ENCODE results near the gene FAM117A. TPM values are rescaled to one million over a fixed set of nuclear protein-coding genes. Genes with fewer than 3 reads are reported as not detected.

The FAM117A gene
- total and polyA plus RNA-seq, 10 of the 15 experiments (the other 5 are each of a cell fraction or from before 2014, with no cell fraction given): 2.1 to 29.6 (median 20.0) TPM

GRCh38 chr17:49707608-49708514 lies 56.1 kb downstream of the FAM117A start, which contains the start of gene SLC35B1 (continued):
- TF ChIP-seq PBX3 (IDR thresholded peaks at IDR 0.05; ENCODE audit: insufficient replicate concordance, low read depth, low read length): peak; percentile 92
- TF ChIP-seq MTA2 (IDR thresholded peaks at IDR 0.05; ENCODE audit: low read depth): peak; percentile 53; the same call in 1 of the 2 replicates
- peak; percentile 93 for TF ChIP-seq E4F1 (IDR thresholded peaks at IDR 0.05; ENCODE audit: borderline replicate concordance, partially characterized antibody)
- peak; percentile 66; the same call in 1 of the 2 replicates for TF ChIP-seq CBX5 (IDR thresholded peaks at IDR 0.05; ENCODE audit: low read depth)
- no peak for TF ChIP-seq FOS (IDR thresholded peaks at IDR 0.05; ENCODE audit: borderline replicate concordance, extremely low read depth, insufficient read length)
- TF ChIP-seq NR2F1 (conservative IDR thresholded peaks at IDR 0.05): 0 out of 2 replicates have a peak, but pooled peaks have one; percentile 39
- peak; percentile 99 for TF ChIP-seq CREB1 (IDR thresholded peaks at IDR 0.05; ENCODE audit: low read depth)
- no peak for TF ChIP-seq STAT3 (IDR thresholded peaks at IDR 0.05; ENCODE audit: low read depth, low read length)
- TF ChIP-seq CEBPB (IDR thresholded peaks at IDR 0.05; ENCODE audit: borderline replicate concordance in 1 of 2, low read depth in 2 of 2, low read length in 2 of 2): no peak
- no peak for TF ChIP-seq NR2C2 (IDR thresholded peaks at IDR 0.05; ENCODE audit: borderline replicate concordance, control insufficient read depth, insufficient read length, low read depth)
- no peak for TF ChIP-seq RCOR1 (conservative IDR thresholded peaks at IDR 0.05; ENCODE audit: low read depth, low read length)
- TF ChIP-seq ZZZ3 (IDR thresholded peaks at IDR 0.05; ENCODE audit: control insufficient read depth, insufficient read length, low read depth): no peak
- TF ChIP-seq SMC3 (IDR thresholded peaks at IDR 0.05; ENCODE audit: borderline replicate concordance, low read length): peak; percentile 87
- peak; percentile 97 for TF ChIP-seq ZBTB33 (IDR thresholded peaks at IDR 0.05)
- no peak for TF ChIP-seq KAT2A (conservative IDR thresholded peaks at IDR 0.05; ENCODE audit: control insufficient read depth, low read depth, low read length)
- TF ChIP-seq POU2F2 (IDR thresholded peaks at IDR 0.05; ENCODE audit: borderline replicate concordance, low read depth, low read length): peak; percentile 72; the same call in 1 of the 3 replicates
- TF ChIP-seq NR2C1 (IDR thresholded peaks at IDR 0.05): peak; percentile 49; the same call in 1 of the 2 replicates
- TF ChIP-seq FOXM1 (IDR thresholded peaks at IDR 0.05; ENCODE audit: low read depth, low read length): 0 out of 2 replicates have a peak, but pooled peaks have one; percentile 69
- TF ChIP-seq MAX (IDR thresholded peaks at IDR 0.05; ENCODE audit: low read depth, low read length): peak; percentile 85
- peak; percentile 23 for TF ChIP-seq USF1 (IDR thresholded peaks at IDR 0.05; ENCODE audit: borderline replicate concordance, extremely low read length, insufficient read depth, low read depth, low read length)
- TF ChIP-seq CREM (IDR thresholded peaks at IDR 0.05; ENCODE audit: low read depth): peak; percentile 99
- peak; percentile 90 for TF ChIP-seq HDAC6 (IDR thresholded peaks at IDR 0.05; ENCODE audit: unreplicated experiment)

Data from GM12878 (cell line).